Esophagus squamous epithelium (tissue), 5 donors: ENCODE data around the gene CST9L. TPM values are rescaled to one million over a fixed set of nuclear protein-coding genes. Genes with fewer than 3 reads are reported as not detected.

Experiments used
- DNase-seq: peaks from one replicate; lab custom pipeline; 2025; lab: John Stamatoyannopoulos, UW
- H3K27ac ChIP-seq, 4 donors: fragments of 200-600 bp; sonication (generic); one replicate each; pipeline ENCODE4 v1.5.1; 2016 to 2019; ENCODE audit warnings: mild to moderate bottlenecking in 1 of 4
- H3K27me3 ChIP-seq, 4 donors: fragments of 200-600 bp; sonication (generic); 1 replicate in 3 of 4; 2 replicates in 1 of 4; pipeline versions ENCODE4 v1.5.1 to v1.6.0; 2017 to 2021; ENCODE audit warnings: antibody characterized with exemption in 1 of 4
- H3K36me3 ChIP-seq, 3 donors: fragments of 200-600 bp; sonication (generic); one replicate each; pipeline ENCODE4 v1.5.1; 2016 to 2019
- H3K4me1 ChIP-seq, 3 donors: fragments of 200-600 bp; sonication (generic); one replicate each; pipeline ENCODE4 v1.5.1; 2017 to 2019
- H3K4me3 ChIP-seq, 4 donors: fragments of 200-600 bp; sonication (generic); 1 replicate in 3 of 4; 2 replicates in 1 of 4; pipeline ENCODE4 v1.5.1; 2016 to 2019; ENCODE audit warnings: mild to moderate bottlenecking in 2 of 4, moderate library complexity in 1 of 4
- H3K9me3 ChIP-seq, 3 donors: fragments of 200-600 bp; sonication (generic); one replicate each; pipeline ENCODE4 v1.5.1; 2016 to 2019
- POLR2A ChIP-seq, 4 donors: fragments of 450-650 bp; IDR thresholded peaks; one replicate each; pipeline ENCODE4 v1.6.1; 2017; ENCODE audit warnings: antibody characterized with exemption in 4 of 4, mild to moderate bottlenecking in 4 of 4, moderate library complexity in 3 of 4
- WGBS, 2 donors: methylation state at CpG; one replicate each; pipeline ENCODE4 v1.1.5; 2018; 5-methylcytosine and 5-hydroxymethylcytosine counted together
- intact Hi-C: fragments of 100-400 bp; cut with DNase I; formaldehyde crosslinking; loops from one replicate; pipeline ENCODE4 v1.15.0; 2022
- total RNA-seq, 4 donors: library from RNA; depleted of rRNA; stranded (reverse); fragments of >200 nt; gene quantifications; one replicate each; pipeline ENCODE4 v1.1.0, GENCODE V29; 2016
- TF ChIP-seq, protein P1 (sequence below), 6 experiments: fragments of 450-650 bp in 4 of 6; fragments of 200-600 bp in 2 of 6; sonication (generic) in 2 of 6; IDR thresholded peaks; one replicate each; pipeline ENCODE4 v1.5.1; 2016 to 2019; ENCODE audit warnings: antibody characterized with exemption in 6 of 6, mild to moderate bottlenecking in 4 of 6, moderate library complexity in 4 of 6
- donor health status: DM: yes; HTN: yes; CAD: no.

Gene CST9L
- total RNA-seq, 4 donors from 2014 or later = not detected

- no peak overlapping the region for H3K27ac ChIP-seq
- no peak for DNase-seq
- intact Hi-C loops = no loop called here
Observed at GRCh38 chr20:23547613-23548012, 20.7 kb downstream of the CST9L start.

DNA sequence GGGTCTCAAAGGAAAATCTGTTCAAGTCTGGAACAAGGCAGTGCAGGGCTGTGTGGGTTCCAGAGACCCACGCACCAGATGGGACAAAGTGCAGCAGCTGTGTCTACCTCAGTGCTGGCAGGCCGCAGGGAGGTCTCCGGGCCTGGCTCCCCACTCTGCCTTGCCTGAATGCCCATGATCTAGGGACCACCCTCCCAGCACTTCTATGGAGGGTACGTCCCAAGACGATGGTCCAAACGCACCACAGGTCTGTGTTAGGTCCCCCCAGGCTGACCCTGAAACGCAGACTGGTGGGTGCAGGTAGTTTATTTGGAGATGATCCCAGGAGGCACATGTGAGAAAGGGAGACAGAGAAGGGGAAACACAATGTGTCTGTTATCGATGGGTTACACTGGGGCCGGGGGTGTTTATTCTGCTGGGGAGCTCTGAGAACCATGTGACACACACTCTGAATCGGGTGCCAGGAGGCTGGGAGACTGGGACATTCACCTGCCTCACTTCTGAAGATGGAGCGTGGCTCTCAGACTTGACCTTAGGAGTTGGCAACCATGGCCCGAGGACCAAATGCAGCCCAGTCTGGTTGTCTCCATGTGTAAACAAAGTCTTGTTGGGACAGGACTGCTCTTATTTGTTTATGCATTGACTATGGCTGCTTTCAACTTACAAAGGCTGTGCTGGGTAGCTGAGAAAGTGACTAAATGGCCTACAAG lies 21.7 kb downstream of the CST9L start:
- H3K4me1 ChIP-seq = no peaks in the 10 kb centered on the region
- WGBS, 2 donors = 59 to 71% methylated on average over 4 to 7 of the region's 12 CpGs

More at GRCh38 chr20:23547613-23548012, 20.7 kb downstream of the CST9L start:
- WGBS, 2 donors = 62 to 80% methylated on average over 5 of the region's 5 CpGs
- Histone ChIP-seq H3K36me3 (no peaks in the 10 kb centered on the region), H3K4me3 (no peak overlapping the region), H3K9me3 (no peaks in the 10 kb centered on the region), H3K27me3 (peaks cover 0 to 4% (median 0%) of the 10 kb centered on the region in 4 donors), H3K4me1 (no peaks in the 10 kb centered on the region)
- TF ChIP-seq, protein P1, sequence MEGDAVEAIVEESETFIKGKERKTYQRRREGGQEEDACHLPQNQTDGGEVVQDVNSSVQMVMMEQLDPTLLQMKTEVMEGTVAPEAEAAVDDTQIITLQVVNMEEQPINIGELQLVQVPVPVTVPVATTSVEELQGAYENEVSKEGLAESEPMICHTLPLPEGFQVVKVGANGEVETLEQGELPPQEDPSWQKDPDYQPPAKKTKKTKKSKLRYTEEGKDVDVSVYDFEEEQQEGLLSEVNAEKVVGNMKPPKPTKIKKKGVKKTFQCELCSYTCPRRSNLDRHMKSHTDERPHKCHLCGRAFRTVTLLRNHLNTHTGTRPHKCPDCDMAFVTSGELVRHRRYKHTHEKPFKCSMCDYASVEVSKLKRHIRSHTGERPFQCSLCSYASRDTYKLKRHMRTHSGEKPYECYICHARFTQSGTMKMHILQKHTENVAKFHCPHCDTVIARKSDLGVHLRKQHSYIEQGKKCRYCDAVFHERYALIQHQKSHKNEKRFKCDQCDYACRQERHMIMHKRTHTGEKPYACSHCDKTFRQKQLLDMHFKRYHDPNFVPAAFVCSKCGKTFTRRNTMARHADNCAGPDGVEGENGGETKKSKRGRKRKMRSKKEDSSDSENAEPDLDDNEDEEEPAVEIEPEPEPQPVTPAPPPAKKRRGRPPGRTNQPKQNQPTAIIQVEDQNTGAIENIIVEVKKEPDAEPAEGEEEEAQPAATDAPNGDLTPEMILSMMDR (IDR thresholded peaks at IDR 0.05) = no peak
- no peak for TF ChIP-seq POLR2A (IDR thresholded peaks at IDR 0.05)

DNA sequence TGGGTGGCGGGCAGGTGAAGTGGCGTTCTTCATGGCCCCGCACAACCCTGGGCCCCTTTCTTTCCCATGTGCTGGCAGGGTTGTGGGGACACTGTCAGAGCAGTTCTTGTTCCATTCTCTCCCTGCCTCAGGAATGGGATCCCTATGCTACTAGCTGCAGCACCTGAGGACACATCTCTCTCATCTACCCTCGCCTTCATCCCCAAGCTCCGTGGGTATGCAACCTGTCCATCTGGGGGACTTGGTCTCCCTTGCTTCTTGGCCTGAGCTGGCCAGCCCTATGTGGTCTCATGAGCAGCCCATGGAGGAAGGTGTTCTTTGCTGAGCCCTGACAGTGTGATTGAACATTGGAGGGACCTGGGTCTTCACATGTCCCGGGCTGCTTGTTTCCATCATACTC lies 24.2 kb downstream of the CST9L start:
- intact Hi-C loops = no loop called here
- no peak overlapping the region for H3K4me3 ChIP-seq
- H3K27ac ChIP-seq = no peak overlapping the region

More for the DNA sequence above, 21.7 kb downstream of the CST9L start:
- intact Hi-C loops = no loop called here
- Histone ChIP-seq H3K27me3 (peaks cover 0 to 4% (median 0%) of the 10 kb centered on the region in 4 donors), H3K27ac (no peak overlapping the region), H3K36me3 (no peaks in the 10 kb centered on the region), H3K9me3 (no peaks in the 10 kb centered on the region), H3K4me3 (no peak overlapping the region)
- TF ChIP-seq, protein P1 (IDR thresholded peaks at IDR 0.05) = no peak
- TF ChIP-seq POLR2A (IDR thresholded peaks at IDR 0.05) = no peak
- DNase-seq = no peak

DNA sequence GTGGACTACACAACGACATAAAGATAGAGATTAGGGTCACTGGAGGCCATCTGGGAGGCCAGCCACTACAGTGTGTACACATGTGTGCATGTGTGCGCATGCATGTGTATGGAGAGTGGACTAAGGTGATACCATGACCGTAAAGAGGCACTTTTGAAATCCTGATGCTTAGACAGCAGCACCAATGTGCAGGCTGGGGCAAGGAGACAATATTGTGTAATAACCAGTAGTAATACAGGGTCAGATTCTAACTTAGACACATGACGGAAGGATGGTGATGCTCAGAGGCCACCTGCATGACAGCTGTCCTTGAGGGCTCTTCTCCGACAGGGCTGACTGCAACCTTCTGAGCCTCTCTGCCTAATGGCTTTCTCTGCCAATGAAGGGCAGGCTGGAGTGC lies 25.5 kb downstream of the CST9L start:
- Histone ChIP-seq H3K36me3 (no peaks in the 10 kb centered on the region), H3K4me1 (peaks cover 0 to 4% (median 0%) of the 10 kb centered on the region in 3 donors), H3K27ac (no peak overlapping the region), H3K9me3 (no peaks in the 10 kb centered on the region), H3K27me3 (no peaks in the 10 kb centered on the region), H3K4me3 (no peak overlapping the region)
- TF ChIP-seq, protein P1 (IDR thresholded peaks at IDR 0.05) = no peak
- TF ChIP-seq POLR2A (IDR thresholded peaks at IDR 0.05) = no peak
- no peak for DNase-seq
- WGBS, 2 donors = 43 to 50% methylated on average over 5 of the region's 5 CpGs
- intact Hi-C loops = no loop called here

More for the DNA sequence above, 24.2 kb downstream of the CST9L start:
- 91 to 98% methylated on average over 5 to 6 of the region's 6 CpGs for WGBS, 2 donors
- TF ChIP-seq POLR2A (IDR thresholded peaks at IDR 0.05) = no peak
- TF ChIP-seq, protein P1 (IDR thresholded peaks at IDR 0.05) = no peak
- DNase-seq = no peak
- H3K36me3 ChIP-seq = no peaks in the 10 kb centered on the region
- no peaks in the 10 kb centered on the region for H3K9me3 ChIP-seq
- peaks cover 0 to 4% (median 0%) of the 10 kb centered on the region in 3 donors for H3K4me1 ChIP-seq
- peaks cover 0 to 4% (median 0%) of the 10 kb centered on the region in 4 donors for H3K27me3 ChIP-seq

DNA sequence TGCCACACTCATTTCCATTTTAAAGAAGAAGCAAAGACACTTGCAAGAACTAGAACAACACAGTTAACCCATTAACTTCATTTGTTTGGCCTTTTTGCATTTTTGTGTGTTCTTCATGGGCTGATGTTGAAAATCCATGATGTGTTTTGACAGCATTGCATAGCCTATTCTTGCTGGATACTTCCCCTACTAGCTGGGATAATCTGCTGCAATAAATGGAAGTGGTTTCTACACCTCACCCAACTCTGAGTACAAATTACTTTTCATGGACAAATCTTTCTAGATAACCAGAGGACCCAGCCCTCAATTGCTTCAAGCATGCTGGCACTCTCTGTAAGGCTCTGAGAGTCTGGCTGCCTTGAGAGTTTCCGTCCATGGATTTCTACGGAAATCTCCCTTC lies 26.5 kb downstream of the CST9L start:
- intact Hi-C loops = no loop called here
- Histone ChIP-seq H3K36me3 (no peaks in the 10 kb centered on the region), H3K4me1 (peaks cover 0 to 4% (median 0%) of the 10 kb centered on the region in 3 donors), H3K27me3 (no peaks in the 10 kb centered on the region), H3K9me3 (no peaks in the 10 kb centered on the region), H3K27ac (no peak overlapping the region), H3K4me3 (no peak overlapping the region)
- TF ChIP-seq, protein P1 (IDR thresholded peaks at IDR 0.05) = no peak
- TF ChIP-seq POLR2A (IDR thresholded peaks at IDR 0.05) = no peak
- no peak for DNase-seq
- WGBS, 2 donors = 89 to 96% methylated on average over 2 of the region's 2 CpGs
